ENCODE data around the gene NCAPD3.
A peak's percentile ranks its signal among the peaks of the same experiment; 100 is the strongest.

The NCAPD3 gene

GRCh38 chr11:134132808-134133207, 91.0 kb downstream of the NCAPD3 start:
- H3K4me3 ChIP-seq (ENCODE audit: low read length in 2 of 2), result no peak overlapping the region
- no peaks in the 10 kb centered on the region for H3K36me3 ChIP-seq (ENCODE audit: control insufficient read depth in 2 of 2, insufficient read depth in 2 of 2, low read length in 2 of 2)
- no peaks in the 10 kb centered on the region for H3K4me1 ChIP-seq (ENCODE audit: control insufficient read depth, insufficient read depth, low read length)
- H3K27me3 ChIP-seq (ENCODE audit: control insufficient read depth in 1 of 2, insufficient read depth in 2 of 2, low read length in 2 of 2), result no peaks in the 10 kb centered on the region
- H3K27ac ChIP-seq (ENCODE audit: low read length), result no peak overlapping the region
- no peaks in the 10 kb centered on the region for H3K9me3 ChIP-seq (ENCODE audit: control insufficient read depth in 2 of 2, low read length in 2 of 2)
- H3K9ac ChIP-seq (ENCODE audit: low read length in 2 of 2), result no peak overlapping the region

GRCh38 chr11:134131628-134132244, 92.0 kb downstream of the NCAPD3 start:
- Histone ChIP-seq H3K9ac (ENCODE audit: low read length in 2 of 2) (no peak overlapping the region), H3K27me3 (ENCODE audit: control insufficient read depth in 1 of 2, insufficient read depth in 2 of 2, low read length in 2 of 2) (no peaks in the 10 kb centered on the region), H3K36me3 (ENCODE audit: control insufficient read depth in 2 of 2, insufficient read depth in 2 of 2, low read length in 2 of 2) (no peaks in the 10 kb centered on the region), H3K4me1 (ENCODE audit: control insufficient read depth, insufficient read depth, low read length) (peaks cover 4% of the 10 kb centered on the region), H3K9me3 (ENCODE audit: control insufficient read depth in 2 of 2, low read length in 2 of 2) (no peaks in the 10 kb centered on the region), H3K27ac (ENCODE audit: low read length) (no peak overlapping the region), H3K4me3 (ENCODE audit: low read length in 2 of 2) (no peak overlapping the region)

- Histone ChIP-seq H3K36me3 (ENCODE audit: control insufficient read depth in 2 of 2, insufficient read depth in 2 of 2, low read length in 2 of 2) (no peaks in the 10 kb centered on the region), H3K4me1 (ENCODE audit: control insufficient read depth, insufficient read depth, low read length) (peaks cover 52% of the 10 kb centered on the region), H3K4me3 (ENCODE audit: low read length in 2 of 2) (peak overlapping the region; percentile 45 to 77), H3K9ac (ENCODE audit: low read length in 2 of 2) (peak overlapping the region in 1 of 2 donors; percentile 21), H3K27me3 (ENCODE audit: control insufficient read depth in 1 of 2, insufficient read depth in 2 of 2, low read length in 2 of 2) (no peaks in the 10 kb centered on the region), H3K9me3 (ENCODE audit: control insufficient read depth in 2 of 2, low read length in 2 of 2) (no peaks in the 10 kb centered on the region), H3K27ac (ENCODE audit: low read length) (peak overlapping the region; percentile 81)
Measured at GRCh38 chr11:134126217-134126822, 97.4 kb downstream of the NCAPD3 start.

GRCh38 chr11:134125507-134125906, 98.3 kb downstream of the NCAPD3 start:
- H3K27me3 ChIP-seq (ENCODE audit: control insufficient read depth in 1 of 2, insufficient read depth in 2 of 2, low read length in 2 of 2), result no peaks in the 10 kb centered on the region
- peaks cover 58% of the 10 kb centered on the region for H3K4me1 ChIP-seq (ENCODE audit: control insufficient read depth, insufficient read depth, low read length)
- peak overlapping the region; percentile 23 to 51 for H3K9ac ChIP-seq (ENCODE audit: low read length in 2 of 2)
- H3K36me3 ChIP-seq (ENCODE audit: control insufficient read depth in 2 of 2, insufficient read depth in 2 of 2, low read length in 2 of 2), result no peaks in the 10 kb centered on the region
- no peaks in the 10 kb centered on the region for H3K9me3 ChIP-seq (ENCODE audit: control insufficient read depth in 2 of 2, low read length in 2 of 2)
- peak overlapping the region; percentile 81 for H3K27ac ChIP-seq (ENCODE audit: low read length)
- H3K4me3 ChIP-seq (ENCODE audit: low read length in 2 of 2), result peak overlapping the region; percentile 45 to 77

- H3K4me3 ChIP-seq (ENCODE audit: low read length in 2 of 2), result peak overlapping the region; percentile 45 to 77
- no peaks in the 10 kb centered on the region for H3K27me3 ChIP-seq (ENCODE audit: control insufficient read depth in 1 of 2, insufficient read depth in 2 of 2, low read length in 2 of 2)
- H3K27ac ChIP-seq (ENCODE audit: low read length), result peak overlapping the region; percentile 81
- H3K9ac ChIP-seq (ENCODE audit: low read length in 2 of 2), result peak overlapping the region; percentile 23 to 51
- H3K4me1 ChIP-seq (ENCODE audit: control insufficient read depth, insufficient read depth, low read length), result peaks cover 60% of the 10 kb centered on the region
- no peaks in the 10 kb centered on the region for H3K9me3 ChIP-seq (ENCODE audit: control insufficient read depth in 2 of 2, low read length in 2 of 2)
- H3K36me3 ChIP-seq (ENCODE audit: control insufficient read depth in 2 of 2, insufficient read depth in 2 of 2, low read length in 2 of 2), result no peaks in the 10 kb centered on the region
Measured at GRCh38 chr11:134124660-134125451, 98.9 kb downstream of the NCAPD3 start.

GRCh38 chr11:134120921-134121526, 102.7 kb downstream of the NCAPD3 start:
- H3K36me3 ChIP-seq (ENCODE audit: control insufficient read depth in 2 of 2, insufficient read depth in 2 of 2, low read length in 2 of 2), result no peaks in the 10 kb centered on the region
- H3K27ac ChIP-seq (ENCODE audit: low read length), result peak overlapping the region; percentile 92
- peaks cover 72% of the 10 kb centered on the region for H3K4me1 ChIP-seq (ENCODE audit: control insufficient read depth, insufficient read depth, low read length)
- H3K27me3 ChIP-seq (ENCODE audit: control insufficient read depth in 1 of 2, insufficient read depth in 2 of 2, low read length in 2 of 2), result no peaks in the 10 kb centered on the region
- peak overlapping the region; percentile 23 to 71 for H3K4me3 ChIP-seq (ENCODE audit: low read length in 2 of 2)
- H3K9ac ChIP-seq (ENCODE audit: low read length in 2 of 2), result peak overlapping the region; percentile 24 to 48
- no peaks in the 10 kb centered on the region for H3K9me3 ChIP-seq (ENCODE audit: control insufficient read depth in 2 of 2, low read length in 2 of 2)

GRCh38 chr11:134120143-134120850, 103.5 kb downstream of the NCAPD3 start:
- Histone ChIP-seq H3K27me3 (ENCODE audit: control insufficient read depth in 1 of 2, insufficient read depth in 2 of 2, low read length in 2 of 2) (no peaks in the 10 kb centered on the region), H3K4me3 (ENCODE audit: low read length in 2 of 2) (peak overlapping the region; percentile 37 to 71), H3K36me3 (ENCODE audit: control insufficient read depth in 2 of 2, insufficient read depth in 2 of 2, low read length in 2 of 2) (no peaks in the 10 kb centered on the region), H3K9me3 (ENCODE audit: control insufficient read depth in 2 of 2, low read length in 2 of 2) (no peaks in the 10 kb centered on the region), H3K27ac (ENCODE audit: low read length) (peak overlapping the region; percentile 92), H3K9ac (ENCODE audit: low read length in 2 of 2) (peak overlapping the region; percentile 49 to 68), H3K4me1 (ENCODE audit: control insufficient read depth, insufficient read depth, low read length) (peaks cover 65% of the 10 kb centered on the region)

GRCh38 chr11:134119094-134119493, 104.7 kb downstream of the NCAPD3 start:
- Histone ChIP-seq H3K36me3 (ENCODE audit: control insufficient read depth in 2 of 2, insufficient read depth in 2 of 2, low read length in 2 of 2) (no peaks in the 10 kb centered on the region), H3K9ac (ENCODE audit: low read length in 2 of 2) (no peak overlapping the region), H3K9me3 (ENCODE audit: control insufficient read depth in 2 of 2, low read length in 2 of 2) (no peaks in the 10 kb centered on the region), H3K27me3 (ENCODE audit: control insufficient read depth in 1 of 2, insufficient read depth in 2 of 2, low read length in 2 of 2) (no peaks in the 10 kb centered on the region), H3K27ac (ENCODE audit: low read length) (peak overlapping the region; percentile 92), H3K4me1 (ENCODE audit: control insufficient read depth, insufficient read depth, low read length) (peaks cover 54% of the 10 kb centered on the region), H3K4me3 (ENCODE audit: low read length in 2 of 2) (peak overlapping the region; percentile 37 to 71)

GRCh38 chr11:134118006-134118405, 105.8 kb downstream of the NCAPD3 start:
- Histone ChIP-seq H3K4me1 (ENCODE audit: control insufficient read depth, insufficient read depth, low read length) (peaks cover 47% of the 10 kb centered on the region), H3K36me3 (ENCODE audit: control insufficient read depth in 2 of 2, insufficient read depth in 2 of 2, low read length in 2 of 2) (no peaks in the 10 kb centered on the region), H3K27ac (ENCODE audit: low read length) (no peak overlapping the region), H3K27me3 (ENCODE audit: control insufficient read depth in 1 of 2, insufficient read depth in 2 of 2, low read length in 2 of 2) (no peaks in the 10 kb centered on the region), H3K9me3 (ENCODE audit: control insufficient read depth in 2 of 2, low read length in 2 of 2) (no peaks in the 10 kb centered on the region), H3K9ac (ENCODE audit: low read length in 2 of 2) (no peak overlapping the region), H3K4me3 (ENCODE audit: low read length in 2 of 2) (no peak overlapping the region)

- H3K27ac ChIP-seq (ENCODE audit: low read length), result no peak overlapping the region
- no peaks in the 10 kb centered on the region for H3K9me3 ChIP-seq (ENCODE audit: control insufficient read depth in 2 of 2, low read length in 2 of 2)
- H3K4me1 ChIP-seq (ENCODE audit: control insufficient read depth, insufficient read depth, low read length), result peaks cover 30% of the 10 kb centered on the region
- no peak overlapping the region for H3K4me3 ChIP-seq (ENCODE audit: low read length in 2 of 2)
- H3K9ac ChIP-seq (ENCODE audit: low read length in 2 of 2), result no peak overlapping the region
- H3K27me3 ChIP-seq (ENCODE audit: control insufficient read depth in 1 of 2, insufficient read depth in 2 of 2, low read length in 2 of 2), result no peaks in the 10 kb centered on the region
- peaks cover 0 to 3% of the 10 kb centered on the region in 2 donors for H3K36me3 ChIP-seq (ENCODE audit: control insufficient read depth in 2 of 2, insufficient read depth in 2 of 2, low read length in 2 of 2)
Measured at GRCh38 chr11:134116210-134116609, 107.6 kb downstream of the NCAPD3 start.

Data from stomach smooth muscle (tissue), 2 donors.